Astrocyte (in vitro differentiated cells and primary cell): ENCODE data around the gene KLF15.

Source experiments
- CTCF ChIP-seq: IDR thresholded peaks from 2 replicates; pipeline ENCODE4 v1.5.1; 2011; ENCODE audit warnings: low read depth, mild to moderate bottlenecking, inconsistent platforms, low read length, moderate library complexity; ENCODE audit not compliant: insufficient read depth
- EZH2 ChIP-seq: IDR thresholded peaks from 2 replicates; pipeline ENCODE4 v1.6.1; 2012; ENCODE audit warnings: mild to moderate bottlenecking, low read length, inconsistent platforms; ENCODE audit not compliant: insufficient read depth

- TF ChIP-seq CTCF (no peak), EZH2 (no peak)
Measured at GRCh38 chr3:126402178-126402577, 45.0 kb upstream of the KLF15 start.
